Loucy (cell line): ENCODE results near the gene SLC29A1.

Source experiments
- CTCF ChIP-seq: fragments of 200-600 bp; sonication (generic); conservative IDR thresholded peaks from 2 replicates; pipeline ENCODE4 v1.5.1; 2014; ENCODE audit warnings: mild to moderate bottlenecking, antibody characterized with exemption, low read length
- EZH2phosphoT487 ChIP-seq: fragments of 200-600 bp; IDR thresholded peaks from 2 replicates; pipeline ENCODE4 v1.6.1; 2018; ENCODE audit warnings: antibody characterized with exemption, mild to moderate bottlenecking, moderate library complexity, borderline replicate concordance

GRCh38 chr6:44224965-44225305 is 1.5 kb downstream of the SLC29A1 start:
- TF ChIP-seq CTCF (no peak), EZH2phosphoT487 (no peak)
